CD8-positive, alpha-beta memory T cell (primary cell): ENCODE data around the gene GIMAP1. TPM values are rescaled to one million over a fixed set of nuclear protein-coding genes. Genes with fewer than 3 reads are reported as not detected.

Experiments used
- CTCF ChIA-PET: fragments of 350-600 bp; sonication (Branson Sonifier 250); formaldehyde crosslinking; loops from one replicate; lab custom pipeline; 2021; ENCODE audit warnings: antibody characterized with exemption; lab: Charles Lee
- POLR2A ChIA-PET: fragments of 350-600 bp; sonication (Branson Sonifier 250); formaldehyde crosslinking; loops from one replicate; lab custom pipeline; 2021; ENCODE audit warnings: antibody characterized with exemption; lab: Charles Lee
- DNase-seq, 5 donors: peaks; one replicate each; pipeline versions ENCODE4 v3.0.0 to v3.0.0-alpha.2; 2020 to 2022; ENCODE audit warnings: mixed read lengths in 1 of 5
- H3K27ac ChIP-seq: one replicate; pipeline ENCODE4 v1.7.0; 2013; ENCODE audit warnings: low read depth, mild to moderate bottlenecking, low read length, moderate library complexity
- H3K27me3 ChIP-seq: 2 replicates; pipeline ENCODE4 v1.7.0; 2013; ENCODE audit warnings: low read length, mild to moderate bottlenecking; ENCODE audit not compliant: insufficient read depth, poor library complexity, severe bottlenecking
- H3K36me3 ChIP-seq: 2 replicates; pipeline ENCODE4 v1.7.0; 2013; ENCODE audit warnings: mild to moderate bottlenecking, low read length, moderate library complexity; ENCODE audit not compliant: insufficient read depth
- H3K4me1 ChIP-seq: 2 replicates; pipeline ENCODE4 v1.7.0; 2013; ENCODE audit warnings: mild to moderate bottlenecking, low read length, moderate library complexity; ENCODE audit not compliant: insufficient read depth
- H3K4me3 ChIP-seq: 2 replicates; pipeline ENCODE4 v1.7.0; 2013; ENCODE audit warnings: mild to moderate bottlenecking, low read length
- H3K9me3 ChIP-seq: 2 replicates; pipeline ENCODE4 v1.7.0; 2013; ENCODE audit warnings: mild to moderate bottlenecking, low read length
- H3K27ac Mint-ChIP-seq, 8 donors: one replicate each; pipeline ENCODE4 v1.8.0; 2020 to 2021; ENCODE audit warnings: mixed read lengths in 8 of 8, mild to moderate bottlenecking in 6 of 8, inconsistent platforms in 3 of 8, moderate library complexity in 3 of 8
- H3K27me3 Mint-ChIP-seq, 2 donors: one replicate each; pipeline ENCODE4 v1.8.0; 2020 to 2021; ENCODE audit warnings: mixed read lengths in 2 of 2, mild to moderate bottlenecking in 1 of 2, moderate library complexity in 1 of 2
- H3K36me3 Mint-ChIP-seq, 3 donors: one replicate each; pipeline ENCODE4 v1.8.0; 2020 to 2021; ENCODE audit warnings: mixed read lengths in 3 of 3, inconsistent platforms in 1 of 3, mild to moderate bottlenecking in 1 of 3
- H3K4me1 Mint-ChIP-seq, 3 donors: one replicate each; pipeline ENCODE4 v1.8.0; 2020 to 2021; ENCODE audit warnings: mixed read lengths in 3 of 3, inconsistent platforms in 1 of 3, mild to moderate bottlenecking in 1 of 3
- H3K4me3 Mint-ChIP-seq, 7 donors: one replicate each; pipeline ENCODE4 v1.8.0; 2020 to 2021; ENCODE audit warnings: mixed read lengths in 7 of 7, mild to moderate bottlenecking in 6 of 7, moderate library complexity in 4 of 7, inconsistent platforms in 2 of 7
- H3K9me3 Mint-ChIP-seq, 5 donors: one replicate each; pipeline ENCODE4 v1.8.0; 2020 to 2022; ENCODE audit warnings: mixed read lengths in 5 of 5, mild to moderate bottlenecking in 3 of 5, moderate library complexity in 2 of 5, inconsistent platforms in 1 of 5
- polyA plus RNA-seq: library from polyadenylated mRNA; unstranded; fragments of 300-500 nt; fragmentation: Illumina TruSeq; gene quantifications from one replicate; pipeline ENCODE4 v1.2.3, GENCODE V29; 2021
- total RNA-seq, 2 experiments: library from RNA; stranded (reverse); gene quantifications; one replicate each; pipeline ENCODE4 v1.2.3, GENCODE V29; 2021

Gene GIMAP1
- total and polyA plus RNA-seq, 3 experiments from 2014 or later = 9.8 to 86.1 (median 10.0) TPM

GRCh38 chr7:150715293-150715692 lies 1.1 kb upstream of the GIMAP1 start:
- Histone ChIP-seq H3K36me3 (peaks cover 9% of the 10 kb centered on the region), H3K4me3 (peak overlapping the region; percentile 77), H3K27ac (peak overlapping the region; percentile 79), H3K27me3 (no peaks in the 10 kb centered on the region), H3K9me3 (peaks cover 8% of the 10 kb centered on the region), H3K4me1 (peaks cover 40% of the 10 kb centered on the region)
- H3K9me3 Mint-ChIP-seq = peaks cover 7 to 16% (median 15%) of the 10 kb centered on the region in 5 donors
- peak overlapping the region; percentile 84 to 99 (median 98) for H3K27ac Mint-ChIP-seq
- POLR2A ChIA-PET = interaction anchor here (0.6 to 3.7 kb wide), 11 partner anchors 16 to 266 kb away, joined by 3 to 17 read pairs (median 5); partner anchors contain the start of genes GIMAP2 and GIMAP5
- no peaks in the 10 kb centered on the region for H3K27me3 Mint-ChIP-seq
- peak in 1 of 5 donors; percentile 50 for DNase-seq
- H3K4me3 Mint-ChIP-seq = peak overlapping the region; percentile 94 to 100 (median 100)
- CTCF ChIA-PET = interaction anchor here (0.6 to 4.1 kb wide), 22 partner anchors 11 to 270 kb away, joined by 3 to 33 read pairs (median 5); partner anchors contain the start of genes GIMAP2, GIMAP4, GIMAP5 and GIMAP6
- H3K4me1 Mint-ChIP-seq = peaks cover 53 to 69% (median 68%) of the 10 kb centered on the region in 3 donors
- peaks cover 29 to 49% (median 47%) of the 10 kb centered on the region in 3 donors for H3K36me3 Mint-ChIP-seq

GRCh38 chr7:150715738-150716137 lies 675 bp upstream of the GIMAP1 start:
- Histone ChIP-seq H3K4me1 (peaks cover 44% of the 10 kb centered on the region), H3K27me3 (no peaks in the 10 kb centered on the region), H3K4me3 (peak overlapping the region; percentile 77), H3K27ac (peak overlapping the region; percentile 79), H3K36me3 (peaks cover 10% of the 10 kb centered on the region), H3K9me3 (peaks cover 8% of the 10 kb centered on the region)
- DNase-seq = no peak
- ChIA-PET CTCF (interaction anchor here (0.6 to 4.1 kb wide), 24 partner anchors 12 to 270 kb away, joined by 3 to 33 read pairs (median 6); partner anchors contain the start of genes GIMAP2, GIMAP4, GIMAP5 and GIMAP6), POLR2A (interaction anchor here (0.8 to 3.7 kb wide), 22 partner anchors 14 to 267 kb away, joined by 3 to 17 read pairs (median 4); partner anchors contain the start of genes GIMAP2, GIMAP5 and GIMAP7)
- peak overlapping the region; percentile 94 to 100 (median 100) for H3K4me3 Mint-ChIP-seq
- peaks cover 54 to 74% (median 69%) of the 10 kb centered on the region in 3 donors for H3K4me1 Mint-ChIP-seq
- peak overlapping the region; percentile 84 to 99 (median 98) for H3K27ac Mint-ChIP-seq
- no peaks in the 10 kb centered on the region for H3K27me3 Mint-ChIP-seq
- peaks cover 29 to 51% (median 50%) of the 10 kb centered on the region in 3 donors for H3K36me3 Mint-ChIP-seq
- peaks cover 7 to 16% (median 15%) of the 10 kb centered on the region in 5 donors for H3K9me3 Mint-ChIP-seq

- ChIA-PET CTCF (interaction anchor here (1.2 to 4.1 kb wide), 18 partner anchors 10 to 271 kb away, joined by 3 to 33 read pairs (median 6); partner anchors contain the start of genes GIMAP2, GIMAP4, GIMAP5 and GIMAP7), POLR2A (interaction anchor here (0.7 to 3.7 kb wide), 15 partner anchors 13 to 202 kb away, joined by 3 to 17 read pairs (median 4); partner anchors contain the start of genes GIMAP2, GIMAP5 and GIMAP7)
- Mint-ChIP-seq H3K4me1 (peaks cover 66 to 86% (median 81%) of the 10 kb centered on the region in 3 donors), H3K27ac (peak overlapping the region; percentile 84 to 99 (median 98)), H3K27me3 (no peaks in the 10 kb centered on the region), H3K4me3 (peak overlapping the region; percentile 94 to 100 (median 100)), H3K36me3 (peaks cover 37 to 63% (median 61%) of the 10 kb centered on the region in 3 donors), H3K9me3 (peaks cover 7 to 22% (median 19%) of the 10 kb centered on the region in 5 donors)
- Histone ChIP-seq H3K27me3 (no peaks in the 10 kb centered on the region), H3K4me1 (peaks cover 56% of the 10 kb centered on the region), H3K4me3 (peak overlapping the region; percentile 77), H3K27ac (peak overlapping the region; percentile 79), H3K36me3 (peaks cover 13% of the 10 kb centered on the region), H3K9me3 (peaks cover 8% of the 10 kb centered on the region)
- no peak for DNase-seq
These were observed 526 bp downstream of the GIMAP1 start for GRCh38 chr7:150716939-150717338.

- ChIA-PET CTCF (interaction anchor here (0.8 to 4.1 kb wide), 14 partner anchors 14 to 268 kb away, joined by 3 to 33 read pairs (median 4); partner anchors contain the start of genes GIMAP2, GIMAP4, GIMAP5 and GIMAP8), POLR2A (interaction anchor here (0.6 to 3.7 kb wide), 5 partner anchors 20 to 203 kb away, joined by 3 to 17 read pairs (median 4); partner anchors contain the start of genes GIMAP4 and GIMAP5)
- Histone ChIP-seq H3K9me3 (peaks cover 4% of the 10 kb centered on the region), H3K27ac (peak overlapping the region; percentile 79), H3K4me3 (peak overlapping the region; percentile 77), H3K27me3 (no peaks in the 10 kb centered on the region), H3K4me1 (peaks cover 66% of the 10 kb centered on the region), H3K36me3 (peaks cover 23% of the 10 kb centered on the region)
- Mint-ChIP-seq H3K36me3 (peaks cover 46 to 73% (median 65%) of the 10 kb centered on the region in 3 donors), H3K27me3 (no peaks in the 10 kb centered on the region), H3K27ac (peak overlapping the region; percentile 84 to 99 (median 96)), H3K4me1 (peaks cover 74 to 87% (median 82%) of the 10 kb centered on the region in 3 donors), H3K9me3 (peaks cover 5 to 21% (median 15%) of the 10 kb centered on the region in 5 donors), H3K4me3 (peak overlapping the region; percentile 94 to 100 (median 100))
- DNase-seq = no peak
These were observed 1.5 kb downstream of the GIMAP1 start for GRCh38 chr7:150717814-150718420.

- DNase-seq = no peak
These were observed 3.0 kb downstream of the GIMAP1 start for GRCh38 chr7:150719436-150719835.

GRCh38 chr7:150719960-150720891 lies 3.8 kb downstream of the GIMAP1 start:
- Histone ChIP-seq H3K4me3 (peak overlapping the region; percentile 3), H3K27ac (no peak overlapping the region), H3K9me3 (no peaks in the 10 kb centered on the region), H3K36me3 (peaks cover 39% of the 10 kb centered on the region), H3K27me3 (no peaks in the 10 kb centered on the region), H3K4me1 (peaks cover 69% of the 10 kb centered on the region)
- Mint-ChIP-seq H3K27me3 (no peaks in the 10 kb centered on the region), H3K9me3 (peaks cover 5 to 21% (median 16%) of the 10 kb centered on the region in 5 donors), H3K4me3 (peak overlapping the region; percentile 94 to 100 (median 100)), H3K4me1 (peaks cover 76 to 83% (median 78%) of the 10 kb centered on the region in 3 donors), H3K36me3 (peaks cover 59 to 88% (median 78%) of the 10 kb centered on the region in 3 donors), H3K27ac (peak overlapping the region; percentile 82 to 99 (median 96))
- POLR2A ChIA-PET = no interaction called here
- CTCF ChIA-PET = interaction anchor here (0.6 to 2.2 kb wide), 7 partner anchors 10 to 271 kb away, joined by 3 to 8 read pairs (median 4); no protein-coding TSS in a partner anchor
- DNase-seq = peak in 1 of 5 donors; percentile 51

More at GRCh38 chr7:150719436-150719835, 3.0 kb downstream of the GIMAP1 start:
- POLR2A ChIA-PET = interaction anchor here (0.6 to 1.2 kb wide), 2 partner anchors 26 to 165 kb away, joined by 3 to 4 read pairs; no protein-coding TSS in a partner anchor
- Histone ChIP-seq H3K4me3 (peak overlapping the region; percentile 77), H3K27me3 (no peaks in the 10 kb centered on the region), H3K9me3 (no peaks in the 10 kb centered on the region), H3K4me1 (peaks cover 77% of the 10 kb centered on the region), H3K27ac (no peak overlapping the region), H3K36me3 (peaks cover 38% of the 10 kb centered on the region)
- Mint-ChIP-seq H3K4me1 (peaks cover 78 to 87% (median 82%) of the 10 kb centered on the region in 3 donors), H3K9me3 (peaks cover 2 to 18% (median 12%) of the 10 kb centered on the region in 5 donors), H3K27me3 (no peaks in the 10 kb centered on the region), H3K4me3 (peak overlapping the region; percentile 94 to 100 (median 100)), H3K36me3 (peaks cover 58 to 83% (median 73%) of the 10 kb centered on the region in 3 donors), H3K27ac (peak overlapping the region; percentile 84 to 99 (median 96))
- CTCF ChIA-PET = interaction anchor here (1.0 to 2.2 kb wide), 3 partner anchors 12 to 19 kb away, joined by 3 to 8 read pairs (median 3); partner anchors contain the start of gene GIMAP5
